Breast epithelium (tissue), 4 donors: ENCODE measurements around the gene SEPTIN5. TPM values are rescaled to one million over a fixed set of nuclear protein-coding genes. Genes with fewer than 3 reads are reported as not detected.

Experiments
- DNase-seq, 2 donors: peaks; one replicate each; pipeline ENCODE4 v3.0.0-alpha.2; 2019; ENCODE audit warnings: low spot score in 2 of 2
- H3K27ac ChIP-seq, 2 donors: fragments of 200-600 bp; sonication (generic) in 1 of 2; one replicate each; pipeline ENCODE4 v1.5.1; 2016 to 2019; ENCODE audit warnings: mild to moderate bottlenecking in 1 of 2
- H3K27me3 ChIP-seq, 2 donors: fragments of 200-600 bp; sonication (generic) in 1 of 2; one replicate each; pipeline versions ENCODE4 v1.5.1 to v1.6.0; 2017 to 2019; ENCODE audit warnings: control low read depth in 1 of 2, mild to moderate bottlenecking in 1 of 2
- H3K36me3 ChIP-seq: fragments of 200-600 bp; one replicate; pipeline ENCODE4 v1.5.1; 2019
- H3K4me1 ChIP-seq, 2 donors: fragments of 200-600 bp; sonication (generic); one replicate each; pipeline ENCODE4 v1.5.1; 2016 to 2019; ENCODE audit warnings: control low read depth in 1 of 2
- H3K4me3 ChIP-seq, 3 donors: fragments of 200-600 bp; sonication (generic); 1 replicate in 2 of 3; 2 replicates in 1 of 3; pipeline ENCODE4 v1.5.1; 2016 to 2019; ENCODE audit warnings: mild to moderate bottlenecking in 3 of 3, moderate library complexity in 2 of 3
- H3K9me3 ChIP-seq, 2 donors: fragments of 200-600 bp; sonication (generic) in 1 of 2; one replicate each; pipeline ENCODE4 v1.5.1; 2016 to 2019; ENCODE audit warnings: control low read depth in 1 of 2
- POLR2A ChIP-seq: fragments of 450-650 bp; IDR thresholded peaks from one replicate; pipeline ENCODE4 v1.6.1; 2016; ENCODE audit warnings: antibody characterized with exemption, mild to moderate bottlenecking, moderate library complexity
- POLR2AphosphoS5 ChIP-seq, 3 donors: sonication (generic); formaldehyde crosslinking; IDR thresholded peaks; one replicate each; pipeline ENCODE4 v1.6.1; 2017; ENCODE audit warnings: antibody characterized with exemption in 3 of 3
- intact Hi-C: fragments of 100-400 bp; cut with DNase I; formaldehyde crosslinking; loops from one replicate; pipeline ENCODE4 v1.15.1; 2023; ENCODE audit warnings: low total_unique reads
- total RNA-seq, 3 donors: library from RNA; depleted of rRNA; stranded (reverse); fragments of >200 nt; gene quantifications; one replicate each; pipeline ENCODE4 v1.1.0, GENCODE V29; 2016
- TF ChIP-seq, protein P1 (sequence below), 3 donors: fragments of 450-650 bp; IDR thresholded peaks; one replicate each; pipeline ENCODE4 v1.5.1; 2016 to 2017; ENCODE audit warnings: antibody characterized with exemption in 3 of 3, mild to moderate bottlenecking in 3 of 3, moderate library complexity in 3 of 3

The SEPTIN5 gene
- total RNA-seq, 3 donors from 2014 or later = 5.4 to 33.8 (median 18.4) TPM

DNA sequence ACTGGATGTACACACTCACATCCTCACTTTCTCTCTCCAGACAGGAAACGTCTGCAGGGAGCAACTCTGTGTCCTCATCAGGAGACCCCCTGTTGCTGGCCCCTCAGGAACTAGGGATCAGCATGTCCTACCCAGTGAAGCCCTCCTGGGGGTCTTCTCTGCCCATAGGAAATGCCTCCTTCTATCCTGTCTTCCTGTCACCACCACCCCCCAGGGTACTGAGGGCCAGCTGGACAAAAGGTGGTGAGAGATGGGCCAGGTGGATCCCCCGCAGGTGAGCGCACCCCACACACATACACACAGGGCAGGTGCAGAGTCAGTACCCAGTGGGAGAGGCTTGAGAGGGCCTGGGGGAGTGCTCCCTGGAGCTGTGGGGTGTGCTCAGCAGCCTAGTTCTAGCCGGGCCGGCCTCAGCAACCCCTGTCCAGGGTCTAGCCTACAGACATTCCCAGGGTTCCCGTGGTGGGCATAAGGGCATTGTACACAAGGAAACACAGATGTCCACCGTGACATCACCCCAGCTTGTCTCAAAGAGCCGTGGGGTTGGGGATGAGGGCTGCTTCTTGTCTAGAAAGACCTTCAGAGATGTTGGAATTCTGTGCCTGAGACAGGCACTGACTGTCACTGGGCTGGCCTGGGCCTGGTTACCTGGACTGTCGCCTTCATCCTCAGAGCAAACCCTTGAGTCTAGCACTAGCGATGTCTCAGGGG, 18.3 kb downstream of the SEPTIN5 start:
- TF ChIP-seq, protein P1, sequence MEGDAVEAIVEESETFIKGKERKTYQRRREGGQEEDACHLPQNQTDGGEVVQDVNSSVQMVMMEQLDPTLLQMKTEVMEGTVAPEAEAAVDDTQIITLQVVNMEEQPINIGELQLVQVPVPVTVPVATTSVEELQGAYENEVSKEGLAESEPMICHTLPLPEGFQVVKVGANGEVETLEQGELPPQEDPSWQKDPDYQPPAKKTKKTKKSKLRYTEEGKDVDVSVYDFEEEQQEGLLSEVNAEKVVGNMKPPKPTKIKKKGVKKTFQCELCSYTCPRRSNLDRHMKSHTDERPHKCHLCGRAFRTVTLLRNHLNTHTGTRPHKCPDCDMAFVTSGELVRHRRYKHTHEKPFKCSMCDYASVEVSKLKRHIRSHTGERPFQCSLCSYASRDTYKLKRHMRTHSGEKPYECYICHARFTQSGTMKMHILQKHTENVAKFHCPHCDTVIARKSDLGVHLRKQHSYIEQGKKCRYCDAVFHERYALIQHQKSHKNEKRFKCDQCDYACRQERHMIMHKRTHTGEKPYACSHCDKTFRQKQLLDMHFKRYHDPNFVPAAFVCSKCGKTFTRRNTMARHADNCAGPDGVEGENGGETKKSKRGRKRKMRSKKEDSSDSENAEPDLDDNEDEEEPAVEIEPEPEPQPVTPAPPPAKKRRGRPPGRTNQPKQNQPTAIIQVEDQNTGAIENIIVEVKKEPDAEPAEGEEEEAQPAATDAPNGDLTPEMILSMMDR (IDR thresholded peaks at IDR 0.05) = no peak
- TF ChIP-seq POLR2AphosphoS5 (IDR thresholded peaks at IDR 0.05) (no peak), POLR2A (no peak)
- Histone ChIP-seq H3K9me3 (no peaks in the 10 kb centered on the region), H3K4me1 (no peaks in the 10 kb centered on the region), H3K36me3 (no peaks in the 10 kb centered on the region), H3K27ac (no peak overlapping the region), H3K27me3 (no peaks in the 10 kb centered on the region), H3K4me3 (no peak overlapping the region)
- no peak for DNase-seq
- intact Hi-C loops = loop anchor here (5.0 kb wide), 2 partner anchors 185 to 380 kb away; no protein-coding TSS in a partner anchor

- DNase-seq = no peak
- Histone ChIP-seq H3K4me3 (no peak overlapping the region), H3K9me3 (no peaks in the 10 kb centered on the region), H3K27me3 (no peaks in the 10 kb centered on the region), H3K27ac (no peak overlapping the region), H3K4me1 (no peaks in the 10 kb centered on the region), H3K36me3 (no peaks in the 10 kb centered on the region)
- no peak for TF ChIP-seq POLR2AphosphoS5 (IDR thresholded peaks at IDR 0.05)
- TF ChIP-seq, protein P1 (IDR thresholded peaks at IDR 0.05) = no peak
- TF ChIP-seq POLR2A = no peak
- intact Hi-C loops = loop anchor here (5.0 kb wide), 2 partner anchors 184 to 379 kb away; no protein-coding TSS in a partner anchor
Observed at GRCh38 chr22:19733755-19734154, 19.5 kb downstream of the SEPTIN5 start.

GRCh38 chr22:19734163-19734562, 19.9 kb downstream of the SEPTIN5 start:
- no peak for DNase-seq
- no peak overlapping the region for H3K4me3 ChIP-seq
- TF ChIP-seq, protein P1 (IDR thresholded peaks at IDR 0.05) = no peak
- TF ChIP-seq POLR2AphosphoS5 (IDR thresholded peaks at IDR 0.05) = no peak
- no peak for TF ChIP-seq POLR2A
- H3K4me1 ChIP-seq = no peaks in the 10 kb centered on the region
- H3K27ac ChIP-seq = no peak overlapping the region
- no peaks in the 10 kb centered on the region for H3K9me3 ChIP-seq
- H3K36me3 ChIP-seq = no peaks in the 10 kb centered on the region
- intact Hi-C loops = loop anchor here (5.0 kb wide), 2 partner anchors 183 to 378 kb away; no protein-coding TSS in a partner anchor
- no peaks in the 10 kb centered on the region for H3K27me3 ChIP-seq

- no peaks in the 10 kb centered on the region for H3K36me3 ChIP-seq
- TF ChIP-seq, protein P1 (IDR thresholded peaks at IDR 0.05) = no peak
- TF ChIP-seq POLR2A (no peak), POLR2AphosphoS5 (IDR thresholded peaks at IDR 0.05) (no peak)
- no peak for DNase-seq
- H3K9me3 ChIP-seq = no peaks in the 10 kb centered on the region
- no peak overlapping the region for H3K4me3 ChIP-seq
- H3K27me3 ChIP-seq = no peaks in the 10 kb centered on the region
- intact Hi-C loops = loop anchor here (5.0 kb wide), 2 partner anchors 182 to 377 kb away; no protein-coding TSS in a partner anchor
- H3K27ac ChIP-seq = no peak overlapping the region
- no peaks in the 10 kb centered on the region for H3K4me1 ChIP-seq
Observed at GRCh38 chr22:19734837-19735382, 20.6 kb downstream of the SEPTIN5 start.
